HG03280 (cell line): ENCODE data around the gene ARHGEF4.

Experiments
- ATAC-seq: cut with Tn5 transposase; IDR thresholded peaks from one replicate; pipeline ENCODE4 v1.9.1; 2021; ENCODE audit warnings: mild to moderate bottlenecking, moderate library complexity; ENCODE audit not compliant: unreplicated experiment

ARHGEF4 gene

DNA sequence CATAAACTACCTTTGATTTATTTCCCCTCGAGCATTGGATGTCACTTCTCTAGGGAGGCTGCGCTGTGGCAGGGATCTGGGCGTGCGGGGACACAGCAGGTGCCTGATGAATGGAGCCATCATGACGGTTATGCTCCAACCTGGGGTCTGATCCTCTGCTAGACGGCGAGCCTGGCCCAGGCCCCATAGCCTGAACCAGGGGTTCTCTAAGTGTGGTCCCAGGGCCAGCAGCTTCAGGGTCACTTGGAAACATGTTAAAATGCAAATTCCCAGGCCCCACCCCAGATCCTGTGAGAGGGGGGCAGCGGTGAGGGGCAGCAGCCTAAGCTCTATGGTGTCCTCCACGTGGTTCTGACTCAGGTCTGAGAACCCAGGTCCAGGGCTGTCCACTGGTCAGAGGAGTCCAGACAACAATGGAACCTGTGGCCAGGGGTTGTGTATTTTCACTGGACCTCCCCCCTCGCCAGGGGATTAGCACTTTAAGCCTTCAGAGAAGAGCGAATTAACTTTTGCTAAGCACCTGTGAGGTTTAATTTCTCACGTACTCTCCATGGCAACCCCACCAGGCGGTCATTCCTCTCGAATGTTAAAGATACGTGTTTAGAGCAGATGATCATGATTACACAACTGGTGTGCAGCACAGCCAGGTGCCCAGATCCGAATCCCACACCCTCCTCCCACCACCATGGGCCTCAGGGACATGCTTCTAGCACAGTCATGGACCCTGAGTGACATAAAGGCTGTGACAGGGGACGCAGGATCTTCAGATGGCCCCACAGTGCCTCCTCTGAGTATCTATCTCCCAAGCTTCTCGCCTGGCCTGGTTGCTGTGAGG, 1.6 kb upstream of the ARHGEF4 start:
- ATAC-seq = no peak

- no peak for ATAC-seq
These were observed 1.0 kb upstream of the ARHGEF4 start for GRCh38 chr2:130835766-130836015.

GRCh38 chr2:130837175-130837810, 579 bp downstream of the ARHGEF4 start:
- ATAC-seq = no peak

DNA sequence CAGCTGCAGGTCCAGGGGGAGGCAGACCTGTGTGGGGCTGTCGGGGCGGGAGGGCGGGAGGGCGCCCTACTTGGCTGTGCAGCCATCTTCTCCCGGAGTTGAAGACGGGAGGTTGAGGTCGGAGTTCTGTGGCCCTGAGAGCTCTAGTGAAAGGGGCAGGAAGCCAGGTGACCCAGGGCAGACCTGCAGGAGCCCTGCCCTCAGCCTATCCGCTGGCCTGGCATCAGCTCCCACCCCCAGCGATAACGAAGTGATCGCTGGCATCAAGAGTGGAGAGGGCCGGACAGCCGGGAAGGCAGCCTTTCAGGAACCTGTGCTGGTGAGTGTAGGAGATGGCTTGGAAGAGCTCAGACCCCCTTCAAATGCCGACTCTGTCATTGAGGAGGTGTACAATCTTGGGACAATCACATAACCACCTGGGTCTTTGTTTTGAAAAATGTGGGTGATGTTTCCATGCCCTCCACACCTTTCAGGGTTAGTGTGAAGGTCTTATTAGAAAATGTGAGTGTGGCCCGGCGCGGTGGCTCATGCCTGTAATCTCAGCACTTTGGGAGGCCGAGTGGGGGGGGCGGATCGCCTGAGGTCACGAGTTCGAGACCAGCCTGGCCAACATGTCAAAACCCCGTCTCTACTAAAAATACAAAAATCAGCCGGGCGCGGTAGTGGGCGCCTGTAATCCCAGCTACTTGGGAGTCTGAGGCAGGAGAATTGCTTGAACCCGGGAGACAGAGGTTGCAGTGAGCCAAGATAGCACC, 1.3 kb downstream of the ARHGEF4 start:
- ATAC-seq = no peak

GRCh38 chr2:130839011-130839780, 2.5 kb downstream of the ARHGEF4 start:
- ATAC-seq = no peak

GRCh38 chr2:130840506-130840905, 3.8 kb downstream of the ARHGEF4 start:
- ATAC-seq = no peak

- no peak for ATAC-seq
These were observed 5.1 kb downstream of the ARHGEF4 start for GRCh38 chr2:130841741-130842365.

DNA sequence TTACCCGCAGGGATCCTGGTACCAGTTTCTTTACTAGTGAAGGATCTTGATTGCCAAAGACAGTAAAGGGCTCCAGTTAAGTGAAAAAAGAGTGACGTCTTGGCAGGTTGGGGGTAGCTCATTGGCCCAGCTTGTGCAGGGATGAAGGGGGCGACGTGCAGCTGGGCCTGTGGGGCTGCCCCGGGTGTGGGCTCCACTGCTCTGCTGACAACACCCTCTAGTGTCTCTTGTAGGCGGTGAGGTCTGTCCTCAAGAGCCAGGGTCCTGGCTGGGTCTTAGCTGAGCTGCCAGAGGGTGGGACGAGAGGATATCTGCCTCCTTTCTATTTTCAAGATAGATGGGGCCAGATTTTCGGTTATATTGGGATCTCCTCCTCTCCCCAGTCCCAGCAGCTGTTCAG, 6.1 kb downstream of the ARHGEF4 start:
- no peak for ATAC-seq

DNA sequence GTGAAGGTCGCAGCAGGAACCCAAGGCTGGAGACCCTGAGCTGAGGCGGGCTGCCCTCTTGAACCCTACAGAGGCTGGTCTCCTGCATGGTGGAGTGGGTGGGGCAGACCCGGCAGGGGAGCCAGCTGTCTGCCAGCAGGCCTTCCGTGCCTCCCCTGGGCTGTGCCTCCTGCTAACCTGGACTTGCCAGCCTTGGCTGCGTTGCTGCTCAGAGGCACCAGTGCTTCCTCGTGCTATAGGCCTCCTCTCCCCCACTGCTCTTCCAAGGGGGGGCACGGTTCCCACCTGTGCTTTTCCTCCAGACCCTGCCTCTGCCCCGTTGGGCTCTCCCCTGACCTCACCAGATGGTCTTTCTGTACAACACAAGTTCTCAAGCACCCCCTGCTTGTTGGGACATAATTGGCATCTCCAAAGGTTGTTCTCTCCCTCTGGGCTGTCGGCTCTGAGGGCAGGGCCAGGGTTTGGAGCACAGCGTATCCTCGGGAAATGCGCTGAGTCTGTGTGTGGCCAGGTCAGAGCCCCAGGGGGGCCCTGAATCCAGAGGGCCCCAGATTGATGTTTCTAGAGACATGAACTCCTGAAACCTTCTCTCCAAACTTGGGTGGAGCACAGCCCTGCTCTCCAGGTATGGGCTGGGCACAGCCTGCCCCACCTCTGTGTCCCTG, 6.7 kb downstream of the ARHGEF4 start:
- ATAC-seq = no peak

DNA sequence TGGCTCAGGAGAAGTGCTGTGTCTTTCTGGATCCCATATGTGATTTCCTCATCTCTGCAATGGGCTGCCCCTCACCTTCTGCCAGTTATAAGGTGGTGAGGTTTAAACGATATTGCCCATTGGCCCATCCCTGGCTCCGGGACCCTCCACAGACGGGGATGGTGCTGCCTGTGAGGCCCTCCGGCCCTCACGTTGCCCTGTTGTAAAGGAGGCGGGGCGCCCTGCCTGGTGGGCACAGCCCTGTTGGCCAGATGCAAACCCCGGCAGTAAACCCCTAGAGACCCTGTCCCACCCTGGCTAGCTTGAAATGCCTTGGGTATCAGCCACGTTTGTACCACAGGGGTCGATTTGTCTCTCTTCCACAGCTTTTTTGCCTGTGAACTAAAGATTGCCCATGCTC, 7.4 kb downstream of the ARHGEF4 start:
- ATAC-seq = no peak

DNA sequence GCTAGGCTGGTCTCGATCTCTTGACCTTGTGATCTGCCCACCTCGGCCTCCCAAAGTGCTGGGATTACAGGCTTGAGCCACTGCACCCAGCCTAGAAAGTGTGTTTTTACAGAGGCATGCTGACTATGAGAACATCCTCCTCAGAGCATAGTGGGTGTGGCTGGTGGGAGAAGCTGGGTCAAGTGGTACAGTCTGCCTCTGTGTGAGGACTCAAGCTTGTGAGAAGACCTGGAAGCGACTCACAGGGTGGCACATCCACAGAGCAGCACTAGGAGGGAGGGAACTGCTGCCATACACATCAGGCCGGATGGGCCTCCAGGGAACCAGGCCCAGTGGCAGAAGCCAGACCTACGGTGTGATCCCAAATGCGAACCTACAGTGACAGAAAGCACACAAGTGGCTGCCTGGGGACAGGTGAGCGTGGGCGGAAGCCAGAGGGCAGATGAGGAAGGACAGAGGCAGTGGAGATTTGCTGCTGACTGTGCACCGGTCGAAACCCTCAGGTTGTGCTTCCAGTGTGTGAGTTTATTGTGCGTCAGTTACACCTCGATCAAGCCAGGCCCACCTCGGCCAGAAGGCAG, 8.9 kb downstream of the ARHGEF4 start:
- ATAC-seq = no peak

DNA sequence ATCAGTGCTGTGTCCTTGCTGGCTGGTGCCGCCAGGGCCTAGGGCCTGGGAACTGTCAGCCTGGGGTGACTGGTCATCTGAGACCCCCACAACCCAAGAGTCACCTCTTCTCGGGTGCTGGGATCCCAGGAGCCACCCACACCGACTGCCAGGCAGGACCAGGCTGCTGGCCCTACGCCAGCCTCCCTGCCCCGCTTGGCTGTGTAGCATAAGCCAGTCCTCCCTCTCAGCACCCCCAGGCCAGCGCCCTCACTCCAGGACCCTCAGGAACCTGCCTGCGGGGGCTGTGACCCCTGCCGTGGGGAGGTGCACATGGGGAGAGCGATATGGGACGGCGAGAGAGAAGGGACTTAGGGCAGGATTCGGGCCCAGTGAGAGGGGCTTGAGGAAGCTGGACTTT, 9.5 kb downstream of the ARHGEF4 start:
- no peak for ATAC-seq

DNA sequence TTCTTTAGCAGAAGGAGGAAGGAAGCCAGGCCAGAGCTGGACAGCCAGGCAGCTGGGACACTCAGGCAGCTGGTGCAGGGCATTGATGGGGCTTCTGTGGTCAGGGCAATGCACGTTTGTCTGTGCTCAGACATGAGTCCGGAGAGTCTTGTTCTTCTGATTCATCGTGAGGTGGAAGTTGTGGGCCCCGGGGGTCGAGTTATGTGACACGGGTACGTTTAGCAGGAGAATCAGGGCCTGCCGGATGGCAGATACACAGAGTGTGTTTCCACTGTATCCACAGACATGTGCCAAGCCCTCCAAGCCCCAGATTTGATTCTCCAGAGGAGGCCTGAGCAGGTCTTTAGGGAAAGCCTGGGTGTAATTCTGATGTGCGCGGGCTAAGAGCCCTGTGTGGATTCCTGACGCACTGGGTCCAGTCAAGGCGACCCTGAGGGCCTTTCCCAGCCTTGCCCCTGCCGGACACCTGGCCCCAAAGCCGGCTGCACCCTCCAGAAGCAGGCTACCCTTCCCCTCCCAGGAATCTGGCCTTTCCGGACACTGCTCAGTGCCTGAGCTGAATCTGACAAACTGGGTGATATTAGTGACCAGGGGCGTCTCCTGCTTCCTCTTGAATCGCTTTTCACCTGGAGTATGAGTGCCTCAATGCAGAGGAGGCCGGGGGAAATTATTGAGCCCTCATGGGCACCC, 10.1 kb downstream of the ARHGEF4 start:
- ATAC-seq = no peak

DNA sequence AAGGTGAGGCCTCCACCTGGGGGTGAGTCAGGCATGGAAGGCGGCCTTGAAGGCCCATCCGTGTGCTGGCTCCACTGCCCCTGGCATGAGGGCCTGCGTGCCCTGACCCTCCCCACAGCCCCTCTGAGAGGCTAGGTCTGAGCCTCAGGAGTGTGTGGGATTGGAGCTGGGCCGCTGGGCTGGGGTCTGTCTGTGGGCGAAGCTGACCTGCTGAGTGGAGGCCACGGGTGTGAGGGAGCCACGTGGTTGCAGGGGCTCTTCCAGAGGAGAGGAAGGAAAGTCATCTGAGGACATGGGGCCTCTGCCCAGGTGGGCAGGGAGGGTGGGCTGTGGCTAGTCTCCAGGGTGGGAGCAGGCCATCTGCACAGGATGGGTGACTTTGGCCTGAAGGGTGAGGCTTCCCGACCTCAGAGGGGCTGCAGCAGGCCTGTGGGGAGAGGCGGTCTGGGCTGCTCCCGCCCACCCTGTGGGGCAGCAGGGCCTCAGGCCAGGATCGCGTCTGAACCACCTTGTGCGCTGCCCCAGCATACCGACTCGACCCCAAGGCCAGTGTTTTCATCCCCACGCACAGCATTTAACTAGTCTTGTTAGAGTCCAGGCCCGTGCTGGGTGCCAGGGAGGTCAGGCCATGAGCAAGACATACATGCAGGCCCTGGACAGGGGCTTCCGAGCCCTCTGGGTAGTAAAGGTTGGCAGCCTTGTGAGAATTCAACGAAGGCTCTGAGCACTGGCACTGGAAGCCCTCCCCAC, 11.2 kb downstream of the ARHGEF4 start:
- ATAC-seq = no peak

GRCh38 chr2:130848526-130849210, 12.0 kb downstream of the ARHGEF4 start:
- ATAC-seq = no peak

- ATAC-seq = no peak
These were observed 13.4 kb downstream of the ARHGEF4 start for GRCh38 chr2:130849896-130850787.
